H1 (cell line): Measurements from ENCODE around the gene DOCK1. TPM values are rescaled to one million over a fixed set of nuclear protein-coding genes. Genes with fewer than 3 reads are reported as not detected.

Experiments
- CTCF ChIA-PET: fragments of 300-600 bp; sonication (Branson Sonifier 250); formaldehyde crosslinking; loops from one replicate; lab custom pipeline; 2021; ENCODE audit not compliant: partially characterized antibody; lab: Charles Lee
- POLR2A ChIA-PET: fragments of 300-600 bp; sonication (Branson Sonifier 250); formaldehyde crosslinking; loops from one replicate; lab custom pipeline; 2021; ENCODE audit warnings: inconsistent platforms; ENCODE audit not compliant: partially characterized antibody; lab: Charles Lee
- DNase-seq, 2 experiments: peaks; one replicate each; pipeline versions ENCODE4 v3.0.0 to v3.0.0-alpha.2; 2010 to 2022; ENCODE audit warnings: low spot score in 2 of 2, low read depth in 1 of 2, mixed read lengths in 1 of 2
- FAIRE-seq: peaks from 2 replicates; lab custom pipeline; 2011; peaks lifted over from hg19 to GRCh38; lab: Jason Lieb, UNC
- H2AFZ ChIP-seq: 2 replicates; pipeline ENCODE4 v1.8.1; 2012; ENCODE audit warnings: low read length, inconsistent platforms
- H2AK5ac ChIP-seq: 2 replicates; pipeline ENCODE4 v1.6.1; 2013; ENCODE audit warnings: low read depth, low read length
- H2BK120ac ChIP-seq: replicated peaks from 2 replicates; pipeline ENCODE3; 2013; ENCODE audit warnings: low read depth, low read length, inconsistent platforms
- H2BK12ac ChIP-seq: 2 replicates; pipeline ENCODE4 v1.6.1; 2013; ENCODE audit warnings: low read depth, low read length
- H2BK15ac ChIP-seq: 2 replicates; pipeline ENCODE4 v1.6.1; 2013; ENCODE audit warnings: low read length
- H2BK20ac ChIP-seq: 2 replicates; pipeline ENCODE4 v1.6.1; 2013; ENCODE audit warnings: low read length
- H2BK5ac ChIP-seq: 2 replicates; pipeline ENCODE4 v1.6.1; 2013; ENCODE audit warnings: low read depth, low read length
- H3K14ac ChIP-seq: 2 replicates; pipeline ENCODE4 v1.6.1; 2013; ENCODE audit warnings: inconsistent platforms; ENCODE audit not compliant: insufficient read length
- H3K18ac ChIP-seq: 2 replicates; pipeline ENCODE4 v1.6.1; 2013; ENCODE audit warnings: low read length; ENCODE audit errors: extremely low read depth
- H3K23ac ChIP-seq: 2 replicates; pipeline ENCODE4 v1.6.1; 2013; ENCODE audit warnings: inconsistent platforms; ENCODE audit not compliant: insufficient read length
- H3K23me2 ChIP-seq: 2 replicates; pipeline ENCODE4 v1.6.1; 2013; ENCODE audit warnings: low read depth, low read length
- H3K27ac ChIP-seq: 2 replicates; pipeline ENCODE4 v1.6.1; 2011; ENCODE audit warnings: low read depth, low read length, inconsistent platforms
- H3K27me3 ChIP-seq, 4 experiments: replicated peaks in 1 of 4; 1 replicate in 1 of 4; 2 replicates in 3 of 4; pipeline versions ENCODE4 v1.6.1 to v1.8.1; 2011 to 2013; ENCODE audit warnings: low read length in 3 of 4, mild to moderate bottlenecking in 3 of 4, inconsistent platforms in 2 of 4, mixed read lengths in 2 of 4, moderate library complexity in 1 of 4; ENCODE audit not compliant: control insufficient read depth in 3 of 4, insufficient read depth in 3 of 4; ENCODE audit errors: extremely low read depth in 1 of 4
- H3K36me3 ChIP-seq, 4 experiments: 2 replicates each; pipeline versions ENCODE4 v1.6.1 to v1.8.1; 2011 to 2013; ENCODE audit warnings: mild to moderate bottlenecking in 4 of 4, low read length in 3 of 4, moderate library complexity in 2 of 4, control low read depth in 1 of 4, inconsistent platforms in 1 of 4; ENCODE audit not compliant: insufficient read depth in 4 of 4, control insufficient read depth in 2 of 4
- H3K4ac ChIP-seq: replicated peaks from 2 replicates; pipeline ENCODE3; 2013; ENCODE audit warnings: low read length, low read depth, mixed read lengths, inconsistent platforms; ENCODE audit not compliant: insufficient read length
- H3K4me1 ChIP-seq, 4 experiments: replicated peaks in 1 of 4; 1 replicate in 1 of 4; 2 replicates in 3 of 4; pipeline versions ENCODE4 v1.6.1 to v1.8.1; 2011 to 2013; ENCODE audit warnings: low read length in 3 of 4, inconsistent platforms in 2 of 4, mixed read lengths in 1 of 4; ENCODE audit not compliant: insufficient read depth in 4 of 4, control insufficient read depth in 3 of 4
- H3K4me2 ChIP-seq, 2 experiments: 2 replicates each; pipeline versions ENCODE4 v1.6.1 to v1.8.1; 2011 to 2013; ENCODE audit warnings: low read depth in 2 of 2, low read length in 2 of 2, control low read depth in 1 of 2, inconsistent platforms in 1 of 2, mild to moderate bottlenecking in 1 of 2; ENCODE audit not compliant: insufficient read depth in 1 of 2
- H3K4me3 ChIP-seq, 4 experiments: fragments of 200-600, 300-600 bp in 1 of 4; sonication (generic), shearing (Covaris generic), sonication (Bioruptor Twin) in 1 of 4; 2 replicates each; pipeline versions ENCODE4 v1.5.1 to v1.8.1; 2011 to 2016; ENCODE audit warnings: low read length in 4 of 4, low read depth in 3 of 4, control low read depth in 2 of 4, inconsistent platforms in 2 of 4, mild to moderate bottlenecking in 2 of 4, mixed read lengths in 1 of 4, moderate library complexity in 1 of 4; ENCODE audit not compliant: insufficient read depth in 2 of 4; ENCODE audit errors: extremely low read depth in 1 of 4
- H3K56ac ChIP-seq: replicated peaks from 2 replicates; pipeline ENCODE3; 2013; ENCODE audit warnings: low read depth, mild to moderate bottlenecking, mixed read lengths, low read length, inconsistent platforms; ENCODE audit not compliant: insufficient read length
- H3K79me1 ChIP-seq: 2 replicates; pipeline ENCODE4 v1.6.1; 2013; ENCODE audit warnings: low read depth, low read length, control low read depth
- H3K79me2 ChIP-seq, 2 experiments: 2 replicates each; pipeline versions ENCODE4 v1.6.1 to v1.8.1; 2012 to 2013; ENCODE audit warnings: low read length in 2 of 2, mild to moderate bottlenecking in 2 of 2, inconsistent platforms in 1 of 2; ENCODE audit not compliant: insufficient read depth in 2 of 2, control insufficient read depth in 1 of 2
- H3K9ac ChIP-seq, 4 experiments: replicated peaks in 1 of 4; 1 replicate in 1 of 4; 2 replicates in 3 of 4; pipeline versions ENCODE4 v1.6.1 to v1.8.1; 2011 to 2013; ENCODE audit warnings: low read depth in 3 of 4, low read length in 3 of 4, control low read depth in 2 of 4, mild to moderate bottlenecking in 2 of 4, moderate library complexity in 2 of 4, inconsistent platforms in 1 of 4; ENCODE audit errors: extremely low read depth in 1 of 4
- H3K9me3 ChIP-seq, 2 experiments: 2 replicates each; pipeline versions ENCODE4 v1.6.1 to v1.8.1; 2012 to 2013; ENCODE audit warnings: mild to moderate bottlenecking in 2 of 2, moderate library complexity in 2 of 2, control low read depth in 1 of 2, inconsistent platforms in 1 of 2, low read depth in 1 of 2, low read length in 1 of 2, mixed read lengths in 1 of 2; ENCODE audit not compliant: insufficient read depth in 2 of 2
- H4K20me1 ChIP-seq, 2 experiments: replicated peaks in 1 of 2; 2 replicates each; pipeline versions ENCODE3 to v1.8.1; 2011 to 2013; ENCODE audit warnings: inconsistent platforms in 2 of 2, low read length in 2 of 2, mild to moderate bottlenecking in 1 of 2; ENCODE audit not compliant: insufficient read depth in 2 of 2, control insufficient read depth in 1 of 2
- H4K5ac ChIP-seq: 2 replicates; pipeline ENCODE4 v1.6.1; 2013; ENCODE audit warnings: low read length, low read depth, mixed read lengths, inconsistent platforms; ENCODE audit not compliant: insufficient read length
- H4K8ac ChIP-seq: 2 replicates; pipeline ENCODE4 v1.8.0; 2013; ENCODE audit warnings: mild to moderate bottlenecking, moderate library complexity, low read length, inconsistent platforms; ENCODE audit not compliant: insufficient read depth; ENCODE audit errors: extremely low read depth
- H4K91ac ChIP-seq: replicated peaks from 2 replicates; pipeline ENCODE3; 2013; ENCODE audit warnings: low read length, mixed read lengths, inconsistent platforms; ENCODE audit not compliant: insufficient read length
- BACH1 ChIP-seq: IDR thresholded peaks from 2 replicates; pipeline ENCODE4 v1.6.1; 2012; ENCODE audit warnings: low read length, improper control_type of control experiment
- CHD1 ChIP-seq: IDR thresholded peaks from 2 replicates; pipeline ENCODE4 v1.6.1; 2012; ENCODE audit warnings: low read depth, low read length, improper control_type of control experiment
- CTBP2 ChIP-seq: IDR thresholded peaks from 2 replicates; pipeline ENCODE4 v1.7.0; 2011; ENCODE audit warnings: borderline replicate concordance, mild to moderate bottlenecking, moderate library complexity, mixed read lengths, low read length; ENCODE audit not compliant: insufficient read depth, insufficient read length
- EZH2 ChIP-seq: fragments of 200-600 bp; sonication (generic); IDR thresholded peaks from 2 replicates; pipeline ENCODE4 v1.7.1; 2012; ENCODE audit warnings: low read depth, mild to moderate bottlenecking, moderate library complexity, low read length, inconsistent platforms; ENCODE audit not compliant: severe bottlenecking
- GABPA ChIP-seq: IDR thresholded peaks from 2 replicates; pipeline ENCODE4 v1.6.1; 2011; ENCODE audit warnings: mild to moderate bottlenecking, low read length, moderate library complexity, borderline replicate concordance; ENCODE audit not compliant: insufficient read depth
- HDAC2 ChIP-seq, 2 experiments: fragments of 300-600 bp in 1 of 2; sonication (generic) in 1 of 2; IDR thresholded peaks; 2 replicates each; pipeline ENCODE4 v1.6.1; 2011 to 2012; ENCODE audit warnings: low read depth in 2 of 2, low read length in 2 of 2, mild to moderate bottlenecking in 2 of 2, moderate library complexity in 2 of 2, borderline replicate concordance in 1 of 2, inconsistent platforms in 1 of 2
- HDAC6 ChIP-seq: IDR thresholded peaks from one replicate; pipeline ENCODE4 v1.7.1; 2012; ENCODE audit warnings: low read depth, mild to moderate bottlenecking, inconsistent platforms, low read length, moderate library complexity
- KDM5A ChIP-seq: fragments of 200-600 bp; IDR thresholded peaks from 2 replicates; pipeline ENCODE4 v1.7.1; 2012; ENCODE audit warnings: mild to moderate bottlenecking, low read length, inconsistent platforms, mixed read lengths
- NANOG ChIP-seq: IDR thresholded peaks from 2 replicates; pipeline ENCODE4 v1.6.1; 2011; ENCODE audit warnings: low read length, low read depth, mild to moderate bottlenecking, inconsistent platforms; ENCODE audit not compliant: insufficient read depth, poor library complexity, severe bottlenecking
- POU5F1 ChIP-seq: IDR thresholded peaks from 2 replicates; pipeline ENCODE4 v1.6.1; 2011; ENCODE audit warnings: low read depth, mild to moderate bottlenecking, low read length, moderate library complexity
- RBBP5 ChIP-seq: IDR thresholded peaks from 2 replicates; pipeline ENCODE4 v1.7.1; 2012; ENCODE audit warnings: low read depth, mild to moderate bottlenecking, inconsistent platforms, low read length, moderate library complexity, borderline replicate concordance
- SIRT6 ChIP-seq: IDR thresholded peaks from one replicate; pipeline ENCODE4 v1.7.1; 2012; ENCODE audit warnings: low read length, inconsistent platforms
- SP2 ChIP-seq: IDR thresholded peaks from 2 replicates; pipeline ENCODE4 v1.6.1; 2012; ENCODE audit warnings: mild to moderate bottlenecking, low read length, inconsistent platforms
- SRF ChIP-seq: IDR thresholded peaks from 2 replicates; pipeline ENCODE4 v1.6.1; 2011; ENCODE audit warnings: mild to moderate bottlenecking, low read depth, low read length, moderate library complexity
- TBP ChIP-seq: IDR thresholded peaks from 2 replicates; pipeline ENCODE4 v1.6.1; 2011; ENCODE audit warnings: low read depth, low read length, improper control_type of control experiment
- WGBS, 2 experiments: shearing (Covaris generic) in 1 of 2; methylation state at CpG; one replicate each; pipeline versions ENCODE4 v1.1.6 to v1.1.7; 2013 to 2015; ENCODE audit warnings: low lambda C conversion rate in 2 of 2, mixed read lengths in 2 of 2, inconsistent platforms in 1 of 2, low coverage in 1 of 2, missing lambda C conversion rate in 1 of 2; ENCODE audit not compliant: insufficient replicate concordance in 2 of 2, insufficient coverage in 1 of 2, insufficient read length in 1 of 2; ENCODE audit errors: extremely low coverage in 1 of 2, missing lambda C conversion rate in 1 of 2; 5-methylcytosine and 5-hydroxymethylcytosine counted together
- polyA plus RNA-seq, 7 experiments: library from polyadenylated mRNA; depleted of rRNA in 3 of 7; stranded (reverse) in 5 of 7; unstranded in 2 of 7; fragments of >200 nt in 5 of 7; fragments of 200-250 nt in 2 of 7; gene quantifications; 1 replicate in 5 of 7; 2 replicates in 1 of 7; 4 replicates in 1 of 7; pipeline versions ENCODE4 v1.2.1 to v1.2.3, GENCODE V29; 2011 to 2013; ENCODE audit warnings: missing spikeins in 2 of 7, mixed read lengths in 2 of 7
- total RNA-seq: library from RNA; stranded (reverse); fragmentation: NEBNext Ultra II Directional; extraction: Animal tissue kit (Norgen Biotek cat#: 25700); gene quantifications from 2 replicates; pipeline ENCODE4 v1.2.1, GENCODE V29; 2021

DOCK1 gene
- total and polyA plus RNA-seq, 2 of the 8 experiments (the other 6 are each of a cell fraction or from before 2014, with no cell fraction given) = 11.6 to 53.0 TPM

GRCh38 chr10:127020260-127020659 lies 115.0 kb downstream of the DOCK1 start:
- 93% methylated on average over 3 of the region's 3 CpGs; no CpG with 5 or more reads in 1 of the 2 experiments for WGBS, 2 experiments
- Histone ChIP-seq H3K4me3 (no peak overlapping the region), H3K23ac (no peak overlapping the region), H3K36me3 (peaks cover 4 to 22% (median 12%) of the 10 kb centered on the region in 4 experiments; a peak in 6 of 8 replicates), H3K4ac (no peak overlapping the region), H3K79me2 (no peaks in the 10 kb centered on the region), H4K20me1 (peaks cover 0 to 22% of the 10 kb centered on the region in 2 experiments), H3K14ac (no peak overlapping the region), H3K4me1 (no peaks in the 10 kb centered on the region), H3K18ac (no peak overlapping the region), H3K4me2 (no peak overlapping the region), H4K5ac (no peak overlapping the region), H2BK12ac (no peak overlapping the region), H3K9ac (no peak overlapping the region), H3K23me2 (peaks cover 10% of the 10 kb centered on the region), H2BK5ac (no peak overlapping the region), H2BK20ac (no peak overlapping the region), H2BK120ac (no peak overlapping the region), H2AFZ (no peak overlapping the region), H4K91ac (no peak overlapping the region), H3K56ac (no peak overlapping the region), H3K27me3 (no peaks in the 10 kb centered on the region), H4K8ac (no peak overlapping the region), H3K9me3 (no peaks in the 10 kb centered on the region), H3K79me1 (peaks cover 4% of the 10 kb centered on the region; the same call in 1 of the 2 replicates), H2BK15ac (no peak overlapping the region), H2AK5ac (no peak overlapping the region), H3K27ac (no peak overlapping the region)
- no peak for DNase-seq
- no peak for FAIRE-seq
- ChIA-PET POLR2A (no interaction called here), CTCF (interaction anchor here (1.3 to 1.8 kb wide), 2 partner anchors 9 to 32 kb away, joined by 4 read pairs; no protein-coding TSS in a partner anchor)
- no peak for TF ChIP-seq SRF
- TF ChIP-seq HDAC6 = no peak
- TF ChIP-seq TBP = no peak
- TF ChIP-seq POU5F1 = no peak
- TF ChIP-seq RBBP5 = no peak
- TF ChIP-seq SP2 = no peak
- TF ChIP-seq CHD1 = no peak
- no peak for TF ChIP-seq NANOG
- no peak for TF ChIP-seq KDM5A
- no peak for TF ChIP-seq EZH2
- no peak for TF ChIP-seq HDAC2 (IDR thresholded peaks at IDR 0.05; ENCODE audit: borderline replicate concordance in 1 of 2, low read depth in 2 of 2, low read length in 2 of 2)
- TF ChIP-seq BACH1 = no peak
- no peak for TF ChIP-seq SIRT6
- no peak for TF ChIP-seq GABPA
- TF ChIP-seq CTBP2 = no peak
